Neural progenitor cell (in vitro differentiated cells): ENCODE data around the gene PHACTR4. TPM values are rescaled to one million over a fixed set of nuclear protein-coding genes. Genes with fewer than 3 reads are reported as not detected.
"Not testable (repeated sequence)": the region's sequence is repeated elsewhere in the genome, so short reads cannot be mapped to it uniquely, and the experiment has no call there.

ENCODE experiments used
- DNase-seq: peaks from one replicate; pipeline ENCODE4 v3.0.0-alpha.2; 2016; ENCODE audit warnings: low spot score
- H2AFZ ChIP-seq: fragments of 200-600 bp; sonication (generic); replicated peaks from 2 replicates; pipeline ENCODE4 v1.6.1; 2016; ENCODE audit warnings: antibody characterized with exemption
- H3F3A ChIP-seq: fragments of 200-600 bp; sonication (generic); 2 replicates; pipeline ENCODE4 v1.6.1; 2016; ENCODE audit warnings: antibody characterized with exemption, low read depth
- H3K27ac ChIP-seq: fragments of 200-600 bp; sonication (generic); 2 replicates; pipeline ENCODE4 v1.5.1; 2016; ENCODE audit warnings: mild to moderate bottlenecking
- H3K27me3 ChIP-seq: fragments of 200-600 bp; sonication (generic); 2 replicates; pipeline ENCODE4 v1.6.1; 2016; ENCODE audit warnings: mild to moderate bottlenecking, moderate library complexity
- H3K36me3 ChIP-seq: fragments of 200-600 bp; sonication (generic); 2 replicates; pipeline ENCODE4 v1.5.1; 2016
- H3K4me1 ChIP-seq: fragments of 200-600 bp; sonication (generic); 2 replicates; pipeline ENCODE4 v1.6.1; 2016; ENCODE audit warnings: mixed run types
- H3K4me2 ChIP-seq: fragments of 200-600 bp; sonication (generic); 2 replicates; pipeline ENCODE4 v1.6.1; 2016
- H3K4me3 ChIP-seq: fragments of 200-600 bp; sonication (generic); 2 replicates; pipeline ENCODE4 v1.5.1; 2016
- H3K79me2 ChIP-seq: fragments of 200-600 bp; sonication (generic); 2 replicates; pipeline ENCODE4 v1.6.1; 2016; ENCODE audit warnings: low read depth
- H3K9ac ChIP-seq: fragments of 200-600 bp; sonication (generic); 2 replicates; pipeline ENCODE4 v1.6.1; 2016
- H3K9me3 ChIP-seq: fragments of 200-600 bp; sonication (generic); 2 replicates; pipeline ENCODE4 v1.5.1; 2016; ENCODE audit warnings: low read depth
- H4K20me1 ChIP-seq: fragments of 200-600 bp; sonication (generic); 2 replicates; pipeline ENCODE4 v1.6.1; 2016; ENCODE audit warnings: low read depth
- H3K27ac Mint-ChIP-seq: 3 replicates; pipeline ENCODE4 v1.8.0; 2021; ENCODE audit warnings: mixed read lengths
- H3K27me3 Mint-ChIP-seq: 2 replicates; pipeline ENCODE4 v1.8.0; 2022; ENCODE audit warnings: low read depth, mild to moderate bottlenecking, inconsistent platforms, moderate library complexity, mixed read lengths; ENCODE audit not compliant: insufficient read depth
- H3K36me3 Mint-ChIP-seq: 3 replicates; pipeline ENCODE4 v1.8.0; 2021; ENCODE audit warnings: mixed read lengths
- H3K4me1 Mint-ChIP-seq: 3 replicates; pipeline ENCODE4 v1.8.0; 2021; ENCODE audit warnings: mixed read lengths
- H3K4me3 Mint-ChIP-seq: 3 replicates; pipeline ENCODE4 v1.8.0; 2021; ENCODE audit warnings: mild to moderate bottlenecking, moderate library complexity, mixed read lengths
- H3K9me3 Mint-ChIP-seq: 3 replicates; pipeline ENCODE4 v1.8.0; 2020; ENCODE audit warnings: mixed read lengths
- CTCF ChIP-seq: fragments of 200-600 bp; sonication (generic); IDR thresholded peaks from 2 replicates; pipeline ENCODE4 v1.5.1; 2017; ENCODE audit warnings: antibody characterized with exemption, mild to moderate bottlenecking
- EZH2 ChIP-seq: fragments of 200-600 bp; sonication (generic); IDR thresholded peaks from 2 replicates; pipeline ENCODE4 v1.6.1; 2017; ENCODE audit warnings: antibody characterized with exemption, mild to moderate bottlenecking, moderate library complexity
- EZH2phosphoT487 ChIP-seq: fragments of 200-600 bp; sonication (generic); IDR thresholded peaks from 2 replicates; pipeline ENCODE4 v1.6.1; 2017; ENCODE audit warnings: antibody characterized with exemption
- total RNA-seq: library from RNA; depleted of rRNA; stranded (reverse); fragments of >200 nt; gene quantifications from 2 replicates; pipeline ENCODE4 v1.2.3, GENCODE V29; 2015; ENCODE audit warnings: low replicate concordance

PHACTR4 gene
- total RNA-seq, 1 donor from 2014 or later: 34.0 TPM

GRCh38 chr1:28518745-28519341 is 149.3 kb downstream of the PHACTR4 start:
- H2AFZ ChIP-seq: no peak overlapping the region
- H3K27ac ChIP-seq: no peak overlapping the region
- Mint-ChIP-seq H3K4me1 (peaks cover 21% of the 10 kb centered on the region), H3K27me3 (peaks cover under 1% of the 10 kb centered on the region), H3K36me3 (peaks cover 17% of the 10 kb centered on the region), H3K4me3 (peak overlapping the region; percentile 88), H3K9me3 (no peaks in the 10 kb centered on the region), H3K27ac (peak overlapping the region; percentile 39)
- H3K4me3 ChIP-seq: peak overlapping the region; percentile 83
- H3K9ac ChIP-seq: peak overlapping the region; percentile 46
- peaks cover 48% of the 10 kb centered on the region for H3F3A ChIP-seq
- no peaks in the 10 kb centered on the region for H3K9me3 ChIP-seq
- H3K4me1 ChIP-seq: peaks cover 8% of the 10 kb centered on the region
- H3K27me3 ChIP-seq: no peaks in the 10 kb centered on the region
- no peaks in the 10 kb centered on the region for H3K36me3 ChIP-seq
- H4K20me1 ChIP-seq: peaks cover 56% of the 10 kb centered on the region
- peaks cover 52% of the 10 kb centered on the region for H3K79me2 ChIP-seq
- TF ChIP-seq EZH2phosphoT487: no peak
- H3K4me2 ChIP-seq: peak overlapping the region; percentile 98
- DNase-seq: no peak

GRCh38 chr1:28519946-28520725 is 150.6 kb downstream of the PHACTR4 start:
- Histone ChIP-seq H3K9ac (no peak overlapping the region), H3F3A (peaks cover 38% of the 10 kb centered on the region), H3K27me3 (no peaks in the 10 kb centered on the region), H3K36me3 (no peaks in the 10 kb centered on the region), H3K4me1 (peaks cover 13% of the 10 kb centered on the region), H3K27ac (no peak overlapping the region), H4K20me1 (peaks cover 63% of the 10 kb centered on the region), H3K9me3 (no peaks in the 10 kb centered on the region), H3K4me2 (peak overlapping the region; percentile 16), H3K79me2 (peaks cover 64% of the 10 kb centered on the region), H2AFZ (no peak overlapping the region), H3K4me3 (no peak overlapping the region)
- TF ChIP-seq CTCF (no peak), EZH2phosphoT487 (no peak), EZH2 (no peak)
- Mint-ChIP-seq H3K27ac (no peak overlapping the region), H3K4me1 (peaks cover 21% of the 10 kb centered on the region), H3K27me3 (peaks cover 2% of the 10 kb centered on the region), H3K9me3 (no peaks in the 10 kb centered on the region), H3K36me3 (peaks cover 15% of the 10 kb centered on the region), H3K4me3 (peak overlapping the region; percentile 88)
- DNase-seq: no peak

- not testable (repeated sequence) for H3K36me3 ChIP-seq, H3K9ac ChIP-seq, H3K9me3 Mint-ChIP-seq, H3K27me3 ChIP-seq, H3K4me2 ChIP-seq, H3K27ac ChIP-seq, H2AFZ ChIP-seq, H3K4me3 ChIP-seq, H3K4me3 Mint-ChIP-seq, H3K9me3 ChIP-seq, H3K27ac Mint-ChIP-seq, DNase-seq, H3K27me3 Mint-ChIP-seq
- H4K20me1 ChIP-seq: peaks cover 63% of the 10 kb centered on the region
- peaks cover 31% of the 10 kb centered on the region for H3F3A ChIP-seq
- peaks cover 13% of the 10 kb centered on the region for H3K4me1 ChIP-seq
- Mint-ChIP-seq H3K36me3 (peaks cover 15% of the 10 kb centered on the region), H3K4me1 (peaks cover 21% of the 10 kb centered on the region)
- peaks cover 71% of the 10 kb centered on the region for H3K79me2 ChIP-seq
Observed at GRCh38 chr1:28520796-28521195, 151.3 kb downstream of the PHACTR4 start.

- peak overlapping the region; percentile 27 for H3K4me3 Mint-ChIP-seq
- peaks cover 21% of the 10 kb centered on the region for H3K4me1 Mint-ChIP-seq
- peaks cover 23% of the 10 kb centered on the region for H3F3A ChIP-seq
Observed at GRCh38 chr1:28521502-28522164, 152.1 kb downstream of the PHACTR4 start.

GRCh38 chr1:28522537-28522936 is 153.0 kb downstream of the PHACTR4 start:
- H4K20me1 ChIP-seq: peaks cover 60% of the 10 kb centered on the region
- not testable (repeated sequence) for H3K9me3 Mint-ChIP-seq, DNase-seq, H3K27me3 ChIP-seq, H3K9ac ChIP-seq, H3K27me3 Mint-ChIP-seq, H3K4me3 Mint-ChIP-seq, H3K4me2 ChIP-seq, H3K27ac ChIP-seq, H3K4me3 ChIP-seq, H3K27ac Mint-ChIP-seq, H3K36me3 ChIP-seq, H2AFZ ChIP-seq, H3K9me3 ChIP-seq
- H3K4me1 ChIP-seq: peaks cover 13% of the 10 kb centered on the region
- Mint-ChIP-seq H3K36me3 (peaks cover 15% of the 10 kb centered on the region), H3K4me1 (peaks cover 18% of the 10 kb centered on the region)
- H3F3A ChIP-seq: peaks cover 14% of the 10 kb centered on the region
- peaks cover 85% of the 10 kb centered on the region for H3K79me2 ChIP-seq

More at GRCh38 chr1:28521502-28522164, 152.1 kb downstream of the PHACTR4 start:
- Mint-ChIP-seq H3K36me3 (peaks cover 15% of the 10 kb centered on the region), H3K27ac (no peak overlapping the region), H3K27me3 (peaks cover 4% of the 10 kb centered on the region), H3K9me3 (no peaks in the 10 kb centered on the region)
- no peaks in the 10 kb centered on the region for H3K36me3 ChIP-seq
- no peaks in the 10 kb centered on the region for H3K27me3 ChIP-seq
- H4K20me1 ChIP-seq: peaks cover 64% of the 10 kb centered on the region
- no peak overlapping the region for H3K4me3 ChIP-seq
- no peak overlapping the region for H3K27ac ChIP-seq
- TF ChIP-seq CTCF (no peak), EZH2 (no peak), EZH2phosphoT487 (no peak)
- H3K79me2 ChIP-seq: peaks cover 79% of the 10 kb centered on the region
- H3K4me2 ChIP-seq: no peak overlapping the region
- H2AFZ ChIP-seq: no peak overlapping the region
- DNase-seq: no peak
- H3K9me3 ChIP-seq: no peaks in the 10 kb centered on the region
- H3K4me1 ChIP-seq: peaks cover 13% of the 10 kb centered on the region
- H3K9ac ChIP-seq: no peak overlapping the region
